ENCODE results near the gene SVOP. TPM values are rescaled to one million over a fixed set of nuclear protein-coding genes. Genes with fewer than 3 reads are reported as not detected.

The SVOP gene
- total and polyA plus RNA-seq, 2 of the 8 experiments (the other 6 are each of a cell fraction or from before 2014, with no cell fraction given), result 0.06 TPM; not detected in 1

DNA sequence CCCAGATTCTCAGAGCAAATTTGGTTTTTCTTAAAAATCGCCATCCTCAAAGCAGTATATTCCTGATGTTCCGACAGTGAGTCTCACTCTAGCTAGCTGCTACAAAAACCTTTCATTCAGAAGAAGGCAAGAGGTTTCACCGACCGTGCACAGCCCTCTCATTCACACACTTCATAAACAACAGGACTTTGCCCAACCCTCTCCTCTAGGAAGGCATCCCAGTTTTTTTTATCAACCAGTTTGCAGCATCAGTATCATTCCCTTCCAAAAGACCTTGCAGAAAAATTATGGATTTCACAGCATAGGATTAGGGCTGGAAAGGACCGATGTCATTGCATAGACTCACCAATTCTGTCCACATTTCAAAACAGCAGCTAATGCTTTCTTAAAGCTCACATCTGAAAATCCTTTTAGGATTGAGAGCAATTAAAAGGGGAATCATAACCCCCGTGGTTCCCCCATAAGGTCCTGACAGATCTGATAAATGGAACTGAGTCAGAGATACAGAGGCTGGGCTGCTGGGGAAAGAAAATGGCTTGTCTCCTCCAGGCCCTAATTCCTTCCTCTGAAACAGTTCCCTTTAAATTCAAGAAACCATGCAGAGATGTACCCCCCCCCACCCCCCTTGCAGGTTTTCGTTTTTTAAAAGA lies 597 bp downstream of the SVOP start:
- Histone ChIP-seq H2AFZ (ENCODE audit: low read length) (no peak overlapping the region), H2BK15ac (ENCODE audit: low read length) (no peak overlapping the region), H3K79me1 (ENCODE audit: low read depth, low read length) (no peaks in the 10 kb centered on the region), H3K27me3 (replicated peaks in 1 of 4; ENCODE audit: control insufficient read depth in 3 of 4, extremely low read depth in 1 of 4, insufficient read depth in 3 of 4, low read length in 3 of 4) (peaks cover 0 to 2% (median 0%) of the 10 kb centered on the region in 4 experiments; a peak in 2 of 7 replicates), H4K20me1 (replicated peaks in 1 of 2; ENCODE audit: control insufficient read depth in 1 of 2, insufficient read depth in 2 of 2, low read length in 2 of 2) (no peaks in the 10 kb centered on the region), H3K36me3 (ENCODE audit: control insufficient read depth in 2 of 4, insufficient read depth in 4 of 4, low read length in 3 of 4) (no peaks in the 10 kb centered on the region), H3K9me3 (ENCODE audit: insufficient read depth in 2 of 2, low read depth in 1 of 2, low read length in 1 of 2) (no peaks in the 10 kb centered on the region), H3K27ac (ENCODE audit: low read depth, low read length) (no peak overlapping the region), H3K18ac (ENCODE audit: extremely low read depth, low read length) (no peak overlapping the region), H3K23ac (ENCODE audit: insufficient read length) (no peak overlapping the region), H2BK20ac (ENCODE audit: low read length) (no peak overlapping the region), H2AK5ac (ENCODE audit: low read depth, low read length) (no peak overlapping the region), H2BK120ac (replicated peaks; ENCODE audit: low read depth, low read length) (no peak overlapping the region), H3K4me3 (ENCODE audit: extremely low read depth in 1 of 4, insufficient read depth in 2 of 4, low read depth in 3 of 4, low read length in 4 of 4) (peak overlapping the region in 1 of 4 experiments; percentile 51; a peak in 4 of 8 replicates), H3K23me2 (ENCODE audit: low read depth, low read length) (no peaks in the 10 kb centered on the region), H2BK12ac (ENCODE audit: low read depth, low read length) (no peak overlapping the region), H2BK5ac (ENCODE audit: low read depth, low read length) (no peak overlapping the region), H3K14ac (ENCODE audit: insufficient read length) (no peak overlapping the region), H3K4ac (replicated peaks; ENCODE audit: insufficient read length, low read depth, low read length) (no peak overlapping the region), H4K5ac (ENCODE audit: insufficient read length, low read depth, low read length) (no peak overlapping the region), H3K56ac (replicated peaks; ENCODE audit: insufficient read length, low read depth, low read length) (no peak overlapping the region), H3K9ac (replicated peaks in 1 of 4; ENCODE audit: extremely low read depth in 1 of 4, low read depth in 3 of 4, low read length in 3 of 4) (no peak overlapping the region), H4K91ac (replicated peaks; ENCODE audit: insufficient read length, low read length) (no peak overlapping the region), H3K4me2 (ENCODE audit: insufficient read depth in 1 of 2, low read depth in 2 of 2, low read length in 2 of 2) (peak overlapping the region; percentile 58 to 67; a peak in 2 of 4 replicates), H4K8ac (ENCODE audit: extremely low read depth, insufficient read depth, low read length) (no peak overlapping the region), H3K79me2 (ENCODE audit: control insufficient read depth in 1 of 2, insufficient read depth in 2 of 2, low read length in 2 of 2) (no peaks in the 10 kb centered on the region), H3K4me1 (replicated peaks in 1 of 4; ENCODE audit: control insufficient read depth in 3 of 4, insufficient read depth in 4 of 4, low read length in 3 of 4) (no peaks in the 10 kb centered on the region)
- POLR2A ChIA-PET (ENCODE audit: partially characterized antibody), result no interaction called here
- CTCF ChIA-PET (ENCODE audit: partially characterized antibody), result interaction anchor here (0.6 to 1.2 kb wide), 2 partner anchors 21 to 66 kb away, joined by 3 read pairs; no protein-coding TSS in a partner anchor
- no peak for FAIRE-seq
- no peak for DNase-seq (ENCODE audit: low read depth in 1 of 2, low spot score in 2 of 2)
- WGBS, 2 experiments (ENCODE audit: extremely low coverage in 1 of 2, insufficient coverage in 1 of 2, insufficient read length in 1 of 2, insufficient replicate concordance in 2 of 2, low coverage in 1 of 2, low lambda C conversion rate in 2 of 2, missing lambda C conversion rate in 1 of 2), result 65% methylated on average over 7 of the region's 7 CpGs; no CpG with 5 or more reads in 1 of the 2 experiments
- TF ChIP-seq GTF2F1 (IDR thresholded peaks at IDR 0.05; ENCODE audit: borderline replicate concordance, low read depth, low read length) (no peak), SP2 (IDR thresholded peaks at IDR 0.05; ENCODE audit: low read length) (no peak), EP300 (IDR thresholded peaks at IDR 0.05; ENCODE audit: borderline replicate concordance in 1 of 2, low read depth in 2 of 2, low read length in 2 of 2) (no peak), SAP30 (IDR thresholded peaks at IDR 0.05; ENCODE audit: insufficient read depth, insufficient replicate concordance, low read length) (no peak), CHD1 (IDR thresholded peaks at IDR 0.05; ENCODE audit: low read depth, low read length) (no peak), HDAC2 (IDR thresholded peaks at IDR 0.05; ENCODE audit: borderline replicate concordance in 1 of 2, low read depth in 2 of 2, low read length in 2 of 2) (no peak)
- TF ChIP-seq, protein P1, sequence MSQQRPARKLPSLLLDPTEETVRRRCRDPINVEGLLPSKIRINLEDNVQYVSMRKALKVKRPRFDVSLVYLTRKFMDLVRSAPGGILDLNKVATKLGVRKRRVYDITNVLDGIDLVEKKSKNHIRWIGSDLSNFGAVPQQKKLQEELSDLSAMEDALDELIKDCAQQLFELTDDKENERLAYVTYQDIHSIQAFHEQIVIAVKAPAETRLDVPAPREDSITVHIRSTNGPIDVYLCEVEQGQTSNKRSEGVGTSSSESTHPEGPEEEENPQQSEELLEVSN (IDR thresholded peaks at IDR 0.05), result no peak
- TF ChIP-seq, protein P2, sequence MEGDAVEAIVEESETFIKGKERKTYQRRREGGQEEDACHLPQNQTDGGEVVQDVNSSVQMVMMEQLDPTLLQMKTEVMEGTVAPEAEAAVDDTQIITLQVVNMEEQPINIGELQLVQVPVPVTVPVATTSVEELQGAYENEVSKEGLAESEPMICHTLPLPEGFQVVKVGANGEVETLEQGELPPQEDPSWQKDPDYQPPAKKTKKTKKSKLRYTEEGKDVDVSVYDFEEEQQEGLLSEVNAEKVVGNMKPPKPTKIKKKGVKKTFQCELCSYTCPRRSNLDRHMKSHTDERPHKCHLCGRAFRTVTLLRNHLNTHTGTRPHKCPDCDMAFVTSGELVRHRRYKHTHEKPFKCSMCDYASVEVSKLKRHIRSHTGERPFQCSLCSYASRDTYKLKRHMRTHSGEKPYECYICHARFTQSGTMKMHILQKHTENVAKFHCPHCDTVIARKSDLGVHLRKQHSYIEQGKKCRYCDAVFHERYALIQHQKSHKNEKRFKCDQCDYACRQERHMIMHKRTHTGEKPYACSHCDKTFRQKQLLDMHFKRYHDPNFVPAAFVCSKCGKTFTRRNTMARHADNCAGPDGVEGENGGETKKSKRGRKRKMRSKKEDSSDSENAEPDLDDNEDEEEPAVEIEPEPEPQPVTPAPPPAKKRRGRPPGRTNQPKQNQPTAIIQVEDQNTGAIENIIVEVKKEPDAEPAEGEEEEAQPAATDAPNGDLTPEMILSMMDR (IDR thresholded peaks at IDR 0.05; ENCODE audit: control extremely low read depth in 1 of 3, insufficient read depth in 1 of 3, low read depth in 1 of 3, low read length in 3 of 3), result no peak
